GM13976 (cell line): ENCODE measurements around the gene NOTCH1.

ENCODE experiments used
- DNase-seq: peaks from one replicate; pipeline ENCODE4 v3.0.0; 2012; ENCODE audit warnings: low spot score
- in situ Hi-C: fragments of 300-500 bp; cut with MboI; formaldehyde crosslinking; loops from one replicate; pipeline ENCODE4 v1.12.0; 2022; ENCODE audit warnings: low sequenced_read_pairs, mixed read lengths, inconsistent platforms; ENCODE audit not compliant: unreplicated experiment
- TF ChIP-seq, protein P1 (sequence below): IDR thresholded peaks from 2 replicates; pipeline ENCODE4 v1.5.1; 2012; ENCODE audit warnings: borderline replicate concordance, mild to moderate bottlenecking; ENCODE audit not compliant: insufficient read depth; ENCODE audit errors: extremely low read depth, missing control alignments, control extremely low read depth

Gene NOTCH1

DNA sequence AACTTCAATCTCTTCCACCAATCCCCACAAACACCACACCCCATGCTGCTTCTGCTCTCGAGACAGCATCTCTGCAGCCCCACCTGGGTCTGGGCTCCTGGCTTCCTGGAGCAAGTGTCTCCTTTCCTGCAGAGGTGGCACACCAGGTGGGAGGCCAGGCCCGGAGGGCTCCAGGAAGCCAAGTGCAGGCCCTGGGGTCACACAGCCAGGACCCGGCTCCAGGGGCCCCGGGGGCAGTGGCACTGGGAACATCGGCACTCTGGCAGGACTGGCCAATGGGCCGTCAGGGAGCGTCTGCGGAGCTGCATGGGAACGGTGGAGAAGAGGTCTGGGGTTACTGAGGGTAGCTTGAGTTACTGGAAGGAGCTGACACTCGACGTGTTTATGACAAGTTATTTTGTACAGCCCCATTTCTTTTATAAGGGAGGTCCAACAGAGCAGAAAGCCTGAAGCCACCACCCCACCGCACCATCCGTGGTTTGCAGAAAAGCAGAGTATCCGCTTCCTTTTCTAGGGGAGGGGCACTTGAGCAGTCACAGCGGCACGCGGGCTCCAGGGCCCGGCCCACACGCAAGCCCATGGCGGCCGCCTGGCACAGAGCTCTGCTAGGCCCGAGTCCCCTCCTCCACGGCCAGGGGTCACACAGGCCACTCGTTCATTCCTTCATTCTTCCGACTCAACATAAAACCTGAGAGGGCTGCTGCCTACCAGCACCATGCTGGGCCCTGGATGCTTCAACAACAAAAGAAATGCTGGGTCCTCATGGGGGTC is 91.6 kb downstream of the NOTCH1 start:
- in situ Hi-C loops, result no loop called here
- TF ChIP-seq, protein P1, sequence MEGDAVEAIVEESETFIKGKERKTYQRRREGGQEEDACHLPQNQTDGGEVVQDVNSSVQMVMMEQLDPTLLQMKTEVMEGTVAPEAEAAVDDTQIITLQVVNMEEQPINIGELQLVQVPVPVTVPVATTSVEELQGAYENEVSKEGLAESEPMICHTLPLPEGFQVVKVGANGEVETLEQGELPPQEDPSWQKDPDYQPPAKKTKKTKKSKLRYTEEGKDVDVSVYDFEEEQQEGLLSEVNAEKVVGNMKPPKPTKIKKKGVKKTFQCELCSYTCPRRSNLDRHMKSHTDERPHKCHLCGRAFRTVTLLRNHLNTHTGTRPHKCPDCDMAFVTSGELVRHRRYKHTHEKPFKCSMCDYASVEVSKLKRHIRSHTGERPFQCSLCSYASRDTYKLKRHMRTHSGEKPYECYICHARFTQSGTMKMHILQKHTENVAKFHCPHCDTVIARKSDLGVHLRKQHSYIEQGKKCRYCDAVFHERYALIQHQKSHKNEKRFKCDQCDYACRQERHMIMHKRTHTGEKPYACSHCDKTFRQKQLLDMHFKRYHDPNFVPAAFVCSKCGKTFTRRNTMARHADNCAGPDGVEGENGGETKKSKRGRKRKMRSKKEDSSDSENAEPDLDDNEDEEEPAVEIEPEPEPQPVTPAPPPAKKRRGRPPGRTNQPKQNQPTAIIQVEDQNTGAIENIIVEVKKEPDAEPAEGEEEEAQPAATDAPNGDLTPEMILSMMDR, result no peak
- no peak for DNase-seq

DNA sequence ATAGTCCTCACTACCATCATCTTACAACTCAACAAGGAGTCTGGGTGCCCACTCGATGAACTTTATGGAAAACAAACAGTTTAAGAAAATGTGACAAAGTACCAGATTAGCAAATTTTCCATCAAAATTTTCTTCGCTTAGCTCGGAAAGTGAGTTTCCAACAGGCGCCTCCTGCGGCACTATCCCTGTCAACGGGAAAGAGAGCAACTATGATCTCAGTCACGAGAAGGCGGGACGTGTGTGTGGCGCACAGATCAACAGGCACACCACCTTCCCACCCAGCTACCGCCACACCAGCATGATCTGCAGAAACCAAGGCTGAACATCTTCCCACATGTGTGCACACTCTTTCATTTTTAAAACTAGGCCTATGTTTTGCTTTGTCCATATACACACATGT is 92.5 kb downstream of the NOTCH1 start:
- in situ Hi-C loops, result no loop called here
- no peak for DNase-seq
- TF ChIP-seq, protein P1, result no peak

- no peak for DNase-seq
- TF ChIP-seq, protein P1, result no peak
- in situ Hi-C loops, result no loop called here
These were observed 94.5 kb downstream of the NOTCH1 start for GRCh38 chr9:136451221-136451877.

- in situ Hi-C loops, result no loop called here
- TF ChIP-seq, protein P1, result no peak
- DNase-seq, result no peak
These were observed 97.2 kb downstream of the NOTCH1 start for GRCh38 chr9:136448655-136449054.

GRCh38 chr9:136447173-136447778 is 98.6 kb downstream of the NOTCH1 start:
- TF ChIP-seq, protein P1, result no peak
- in situ Hi-C loops, result no loop called here
- DNase-seq, result no peak

GRCh38 chr9:136445799-136446198 is 100.0 kb downstream of the NOTCH1 start:
- in situ Hi-C loops, result no loop called here
- TF ChIP-seq, protein P1, result no peak
- no peak for DNase-seq
